WERI-Rb-1 (cell line): ENCODE measurements around the gene MRPS2.

ENCODE experiments used
- DNase-seq: peaks from one replicate; pipeline ENCODE4 v3.0.0-alpha.2; 2020
- H3K27ac ChIP-seq: fragments of 250-450 bp; sonication (Bioruptor Pico); 2 replicates; pipeline ENCODE4 v1.5.1; 2020; ENCODE audit warnings: mild to moderate bottlenecking, moderate library complexity
- H3K27me3 ChIP-seq: fragments of 250-450 bp; sonication (Bioruptor Pico); 2 replicates; pipeline ENCODE4 v1.5.1; 2021; ENCODE audit warnings: mild to moderate bottlenecking, low read depth, moderate library complexity; ENCODE audit not compliant: insufficient read depth, severe bottlenecking
- H3K36me3 ChIP-seq: fragments of 250-450 bp; sonication (Bioruptor Pico); 2 replicates; pipeline ENCODE4 v1.5.1; 2020; ENCODE audit warnings: mild to moderate bottlenecking, moderate library complexity
- H3K4me3 ChIP-seq: 2 replicates; pipeline ENCODE4 v1.5.1; 2011; ENCODE audit warnings: low read depth, mild to moderate bottlenecking, control low read depth, low read length
- H3K9me3 ChIP-seq: fragments of 250-450 bp; sonication (Bioruptor Pico); 2 replicates; pipeline ENCODE4 v1.5.1; 2021; ENCODE audit warnings: mild to moderate bottlenecking, moderate library complexity; ENCODE audit not compliant: severe bottlenecking
- CTCF ChIP-seq: IDR thresholded peaks from 2 replicates; pipeline ENCODE4 v1.5.1; 2011; ENCODE audit warnings: low read depth, mild to moderate bottlenecking, control low read depth, inconsistent platforms, low read length

MRPS2 gene

GRCh38 chr9:135485385-135485784 lies 15.1 kb upstream of the MRPS2 start:
- no peak overlapping the region for H3K27ac ChIP-seq
- H3K4me3 ChIP-seq, result no peak overlapping the region
- no peak for TF ChIP-seq CTCF
- peaks cover 50% of the 10 kb centered on the region for H3K36me3 ChIP-seq
- no peaks in the 10 kb centered on the region for H3K9me3 ChIP-seq
- no peaks in the 10 kb centered on the region for H3K27me3 ChIP-seq
- DNase-seq, result no peak

GRCh38 chr9:135485832-135486231 lies 14.7 kb upstream of the MRPS2 start:
- Histone ChIP-seq H3K36me3 (peaks cover 50% of the 10 kb centered on the region), H3K4me3 (no peak overlapping the region)
- TF ChIP-seq CTCF, result no peak

GRCh38 chr9:135486267-135487065 lies 14.0 kb upstream of the MRPS2 start:
- no peak for DNase-seq
- Histone ChIP-seq H3K36me3 (peaks cover 50% of the 10 kb centered on the region), H3K4me3 (no peak overlapping the region), H3K27ac (no peak overlapping the region), H3K27me3 (no peaks in the 10 kb centered on the region), H3K9me3 (no peaks in the 10 kb centered on the region)
- TF ChIP-seq CTCF, result no peak

More at GRCh38 chr9:135485832-135486231, 14.7 kb upstream of the MRPS2 start:
- Histone ChIP-seq H3K9me3 (no peaks in the 10 kb centered on the region), H3K27me3 (no peaks in the 10 kb centered on the region), H3K27ac (no peak overlapping the region)
- DNase-seq, result no peak

GRCh38 chr9:135487281-135488012 lies 13.0 kb upstream of the MRPS2 start:
- Histone ChIP-seq H3K4me3 (no peak overlapping the region), H3K27me3 (no peaks in the 10 kb centered on the region), H3K27ac (no peak overlapping the region), H3K9me3 (no peaks in the 10 kb centered on the region), H3K36me3 (peaks cover 46% of the 10 kb centered on the region)
- no peak for DNase-seq
- TF ChIP-seq CTCF, result no peak

- Histone ChIP-seq H3K27me3 (no peaks in the 10 kb centered on the region), H3K36me3 (peaks cover 46% of the 10 kb centered on the region), H3K27ac (no peak overlapping the region), H3K4me3 (no peak overlapping the region), H3K9me3 (no peaks in the 10 kb centered on the region)
- DNase-seq, result no peak
- no peak for TF ChIP-seq CTCF
Observed at GRCh38 chr9:135488013-135488330, 12.5 kb upstream of the MRPS2 start.
